A549 (cell line): ENCODE data around the gene SIRPD.

Experiments
- HDAC2 ChIP-seq: fragments of 200-600 bp; sonication (generic); IDR thresholded peaks from 2 replicates; pipeline ENCODE4 v1.6.1; 2016
- POLR2A ChIP-seq: IDR thresholded peaks from 2 replicates; pipeline ENCODE4 v1.6.1; 2012; ENCODE audit warnings: mild to moderate bottlenecking, low read length
- TF ChIP-seq, protein P1 (sequence below): fragments of >200 bp; sonication (Bioruptor Twin); formaldehyde crosslinking; IDR thresholded peaks from 3 replicates; pipeline ENCODE4 v1.5.1; 2016
- TF ChIP-seq, protein P2 (sequence below): IDR thresholded peaks from 2 replicates; pipeline ENCODE4 v1.6.1; 2012

DNA sequence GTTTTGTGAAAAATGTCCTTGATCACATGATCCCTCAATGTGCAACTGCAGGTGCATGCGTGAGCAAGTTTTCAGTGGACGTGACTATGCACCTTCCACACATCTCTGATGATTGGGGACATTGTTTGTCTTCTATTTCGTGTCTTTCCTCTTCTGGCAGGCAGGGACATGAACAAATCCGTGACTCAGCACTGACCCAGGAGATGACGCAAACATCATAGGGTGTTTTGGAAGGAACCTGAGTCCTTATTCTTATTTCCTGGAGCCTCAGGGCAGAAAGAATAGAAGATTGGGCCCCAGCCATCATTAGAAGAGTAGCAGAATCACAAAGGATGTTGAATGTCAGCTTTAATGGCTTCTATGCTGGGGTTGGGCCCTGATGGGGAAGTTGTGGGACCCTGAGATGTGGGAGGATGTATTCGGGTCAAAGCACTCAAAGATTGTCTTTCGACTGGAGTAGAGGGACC, 11.9 kb upstream of the SIRPD start:
- TF ChIP-seq, protein P1, sequence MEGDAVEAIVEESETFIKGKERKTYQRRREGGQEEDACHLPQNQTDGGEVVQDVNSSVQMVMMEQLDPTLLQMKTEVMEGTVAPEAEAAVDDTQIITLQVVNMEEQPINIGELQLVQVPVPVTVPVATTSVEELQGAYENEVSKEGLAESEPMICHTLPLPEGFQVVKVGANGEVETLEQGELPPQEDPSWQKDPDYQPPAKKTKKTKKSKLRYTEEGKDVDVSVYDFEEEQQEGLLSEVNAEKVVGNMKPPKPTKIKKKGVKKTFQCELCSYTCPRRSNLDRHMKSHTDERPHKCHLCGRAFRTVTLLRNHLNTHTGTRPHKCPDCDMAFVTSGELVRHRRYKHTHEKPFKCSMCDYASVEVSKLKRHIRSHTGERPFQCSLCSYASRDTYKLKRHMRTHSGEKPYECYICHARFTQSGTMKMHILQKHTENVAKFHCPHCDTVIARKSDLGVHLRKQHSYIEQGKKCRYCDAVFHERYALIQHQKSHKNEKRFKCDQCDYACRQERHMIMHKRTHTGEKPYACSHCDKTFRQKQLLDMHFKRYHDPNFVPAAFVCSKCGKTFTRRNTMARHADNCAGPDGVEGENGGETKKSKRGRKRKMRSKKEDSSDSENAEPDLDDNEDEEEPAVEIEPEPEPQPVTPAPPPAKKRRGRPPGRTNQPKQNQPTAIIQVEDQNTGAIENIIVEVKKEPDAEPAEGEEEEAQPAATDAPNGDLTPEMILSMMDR = no peak
- TF ChIP-seq POLR2A = no peak
- TF ChIP-seq, protein P2, sequence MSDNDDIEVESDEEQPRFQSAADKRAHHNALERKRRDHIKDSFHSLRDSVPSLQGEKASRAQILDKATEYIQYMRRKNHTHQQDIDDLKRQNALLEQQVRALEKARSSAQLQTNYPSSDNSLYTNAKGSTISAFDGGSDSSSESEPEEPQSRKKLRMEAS = no peak
- TF ChIP-seq HDAC2 = no peak
